NCI-H345 treated with DMSO at 0.1 percent for 48 hours (cell line): ENCODE data around the gene TSHZ2.

ENCODE experiments used
- DNase-seq: peaks from one replicate; lab custom pipeline; 2025; ENCODE audit not compliant: unreplicated experiment; lab: John Stamatoyannopoulos, UW

TSHZ2 gene, protein sequence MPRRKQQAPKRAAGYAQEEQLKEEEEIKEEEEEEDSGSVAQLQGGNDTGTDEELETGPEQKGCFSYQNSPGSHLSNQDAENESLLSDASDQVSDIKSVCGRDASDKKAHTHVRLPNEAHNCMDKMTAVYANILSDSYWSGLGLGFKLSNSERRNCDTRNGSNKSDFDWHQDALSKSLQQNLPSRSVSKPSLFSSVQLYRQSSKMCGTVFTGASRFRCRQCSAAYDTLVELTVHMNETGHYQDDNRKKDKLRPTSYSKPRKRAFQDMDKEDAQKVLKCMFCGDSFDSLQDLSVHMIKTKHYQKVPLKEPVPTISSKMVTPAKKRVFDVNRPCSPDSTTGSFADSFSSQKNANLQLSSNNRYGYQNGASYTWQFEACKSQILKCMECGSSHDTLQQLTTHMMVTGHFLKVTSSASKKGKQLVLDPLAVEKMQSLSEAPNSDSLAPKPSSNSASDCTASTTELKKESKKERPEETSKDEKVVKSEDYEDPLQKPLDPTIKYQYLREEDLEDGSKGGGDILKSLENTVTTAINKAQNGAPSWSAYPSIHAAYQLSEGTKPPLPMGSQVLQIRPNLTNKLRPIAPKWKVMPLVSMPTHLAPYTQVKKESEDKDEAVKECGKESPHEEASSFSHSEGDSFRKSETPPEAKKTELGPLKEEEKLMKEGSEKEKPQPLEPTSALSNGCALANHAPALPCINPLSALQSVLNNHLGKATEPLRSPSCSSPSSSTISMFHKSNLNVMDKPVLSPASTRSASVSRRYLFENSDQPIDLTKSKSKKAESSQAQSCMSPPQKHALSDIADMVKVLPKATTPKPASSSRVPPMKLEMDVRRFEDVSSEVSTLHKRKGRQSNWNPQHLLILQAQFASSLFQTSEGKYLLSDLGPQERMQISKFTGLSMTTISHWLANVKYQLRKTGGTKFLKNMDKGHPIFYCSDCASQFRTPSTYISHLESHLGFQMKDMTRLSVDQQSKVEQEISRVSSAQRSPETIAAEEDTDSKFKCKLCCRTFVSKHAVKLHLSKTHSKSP (N-terminal part only)

DNA sequence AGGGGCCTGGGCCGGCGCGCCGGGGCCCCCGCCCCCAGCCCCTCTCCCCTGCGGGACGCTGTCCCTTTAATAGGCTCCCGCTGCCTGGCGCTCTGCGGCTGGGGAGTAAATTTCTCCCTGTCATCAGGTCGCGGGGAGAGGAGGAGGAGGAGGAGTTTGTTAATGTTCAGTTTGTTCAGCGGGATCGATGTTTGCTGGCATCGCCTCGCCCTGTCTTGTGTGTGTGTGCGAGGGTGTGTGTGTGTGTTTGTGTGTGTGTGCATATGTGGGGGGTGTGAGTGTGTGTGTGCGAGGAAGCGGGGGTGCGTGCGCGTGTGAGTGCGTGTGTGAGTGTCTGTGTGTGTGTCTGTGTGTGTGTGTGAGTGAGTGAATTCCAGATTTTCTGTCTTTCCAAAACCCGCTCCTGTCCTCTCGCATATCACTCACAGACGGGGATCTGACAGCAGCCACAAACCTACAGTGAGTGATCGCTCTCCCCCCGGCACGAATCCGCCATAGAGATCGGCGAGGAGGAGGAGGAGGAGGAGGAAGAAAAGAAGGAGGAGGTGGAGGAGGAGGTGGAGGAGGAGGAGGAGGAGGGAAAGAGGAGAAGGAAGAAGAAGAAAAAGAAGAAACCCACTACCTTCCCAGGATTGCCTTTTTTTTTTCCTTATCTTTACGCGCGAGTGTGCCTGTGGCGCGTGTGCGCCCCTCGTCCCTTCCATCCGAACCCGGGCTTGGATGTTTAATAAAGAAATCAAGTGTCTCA is at the start of gene TSHZ2:
TSHZ2 (plus strand) TSS at position 169 of the 748 bp plus-strand sequence. CDS start 936 bp downstream, outside the sequence.
- DNase-seq, result peak; percentile 44

DNA sequence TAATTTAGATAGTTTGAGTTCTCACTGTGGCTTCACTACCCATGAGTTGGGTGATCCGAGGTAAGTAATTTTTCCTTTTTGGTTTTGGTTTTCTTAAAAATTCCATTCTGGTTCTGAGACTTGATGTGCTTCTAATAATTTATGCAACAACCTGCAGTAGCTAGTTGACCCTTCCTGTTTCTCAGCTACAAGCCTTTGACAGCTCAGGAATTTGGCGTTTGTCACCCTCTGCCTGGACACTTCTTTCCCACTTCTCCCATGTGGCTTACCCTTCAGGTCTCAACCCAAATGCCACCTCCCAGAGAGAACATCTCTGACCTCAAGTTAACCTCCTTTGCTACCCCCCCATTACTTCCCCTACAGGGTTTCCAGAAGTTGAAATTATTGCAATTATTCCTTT is 49.7 kb upstream of the TSHZ2 start:
- no peak for DNase-seq

DNA sequence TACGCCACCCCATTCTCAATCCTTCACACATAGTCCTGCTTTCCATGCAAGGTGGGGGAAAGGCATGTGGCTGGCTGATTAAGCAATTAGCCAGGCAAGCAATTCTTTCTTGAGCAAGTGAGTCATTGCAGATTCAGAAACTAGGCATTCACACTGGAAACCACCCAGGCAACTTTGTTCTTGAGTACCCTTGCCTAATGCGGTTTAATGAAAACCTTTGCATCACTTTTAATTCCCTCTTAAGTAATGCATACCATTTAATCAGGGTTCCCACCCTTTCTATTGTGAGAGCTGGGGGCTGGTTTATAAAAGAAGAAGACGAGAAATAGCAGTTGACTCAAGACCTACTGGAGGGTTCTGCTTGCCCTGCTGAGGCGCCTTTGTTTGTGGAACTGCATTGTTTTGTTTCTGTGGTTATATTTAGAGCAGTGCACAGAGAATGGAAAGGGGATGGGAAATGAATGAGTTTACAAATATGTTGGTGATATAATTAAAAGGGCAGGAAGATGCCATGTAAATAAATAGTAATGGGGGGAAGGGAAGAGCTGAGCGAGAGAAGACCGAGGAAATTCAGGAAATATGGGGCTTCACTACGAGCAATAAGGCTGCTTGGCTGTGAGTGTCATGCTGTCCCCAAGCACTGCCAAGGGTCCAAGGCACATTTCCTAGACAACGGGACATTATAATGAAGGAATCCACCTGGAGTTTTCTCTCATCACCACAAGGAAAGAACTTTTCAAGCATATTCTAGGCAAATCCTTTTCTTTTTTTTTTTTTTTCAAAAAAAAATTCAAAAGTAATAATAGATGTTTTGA is 48.8 kb upstream of the TSHZ2 start:
- DNase-seq, result no peak

DNA sequence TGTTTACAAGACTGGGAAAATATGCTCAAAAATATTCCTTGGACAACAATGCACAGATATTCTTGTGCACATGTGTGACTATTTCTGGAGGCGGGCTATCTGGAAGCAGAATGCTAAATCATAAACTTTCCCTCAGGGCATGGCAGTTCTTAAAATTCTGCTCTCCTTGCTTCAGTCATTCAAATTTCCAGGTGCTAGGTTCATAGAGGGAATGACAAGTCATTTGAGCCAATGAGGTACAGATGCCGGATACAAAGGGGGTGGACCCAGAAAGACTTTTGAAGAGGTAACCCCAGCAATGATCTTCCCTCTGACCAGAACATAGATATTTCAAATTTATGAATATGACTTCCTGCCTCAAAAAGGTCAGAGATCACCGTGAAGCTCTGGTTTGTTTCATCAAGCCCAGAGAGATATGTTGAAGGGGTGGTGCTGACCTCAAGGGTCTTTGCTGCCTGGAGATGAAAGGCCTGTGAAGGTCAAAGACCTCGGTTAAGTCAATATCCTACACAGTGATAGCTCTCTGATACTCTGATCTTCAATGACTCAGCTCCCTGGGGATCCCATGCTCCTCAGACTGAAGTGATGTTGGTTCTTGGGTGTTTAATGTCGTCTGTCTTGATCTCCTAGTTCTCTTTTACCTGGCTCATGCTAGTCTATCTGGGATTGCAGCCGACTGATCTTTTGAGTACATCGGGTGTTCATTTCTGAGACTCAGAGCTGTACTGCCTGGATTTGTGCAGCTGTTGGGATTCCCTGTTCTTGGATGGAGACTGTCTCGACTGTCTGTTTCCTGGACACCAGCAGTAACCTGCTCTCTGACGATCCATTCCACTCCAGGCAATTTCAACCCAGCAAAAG is 47.5 kb upstream of the TSHZ2 start:
- DNase-seq, result no peak

DNA sequence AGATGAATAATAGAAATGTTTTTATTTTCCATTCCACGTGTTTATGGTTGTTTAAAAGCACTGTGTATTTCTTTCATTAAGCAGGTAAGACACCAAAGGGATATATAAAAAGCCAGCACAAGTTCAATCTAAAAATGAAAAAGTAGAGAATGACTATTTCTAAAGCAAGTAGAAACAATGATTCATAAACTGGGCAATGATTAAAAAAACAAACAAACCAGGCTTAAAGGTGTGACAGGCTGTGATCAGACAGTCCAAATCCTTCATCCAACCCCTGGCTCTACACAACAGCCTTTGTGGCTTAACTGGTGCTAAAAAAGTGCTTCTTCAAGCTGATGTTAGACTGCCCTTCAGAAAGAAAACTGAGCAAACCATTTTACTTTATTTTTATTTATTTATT is 45.7 kb upstream of the TSHZ2 start:
- no peak for DNase-seq

DNA sequence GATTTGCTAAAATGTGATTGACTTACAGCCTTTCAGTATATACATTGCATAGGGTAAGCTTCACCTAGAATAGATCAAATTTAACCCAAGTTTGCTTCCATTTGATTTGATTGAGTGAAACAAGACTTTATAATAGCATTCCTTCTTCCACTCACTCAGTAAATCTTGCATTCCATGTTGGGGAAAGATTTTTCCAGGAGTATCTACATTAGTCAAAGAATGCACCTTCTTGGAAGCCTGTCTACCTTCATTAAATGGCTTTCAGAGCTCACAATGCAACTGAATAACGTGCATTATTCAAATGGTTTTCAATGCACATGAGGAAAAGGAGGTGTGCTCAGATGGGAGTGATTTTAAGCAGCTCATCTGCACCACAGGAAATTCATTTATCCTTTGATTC is 38.3 kb upstream of the TSHZ2 start:
- DNase-seq, result no peak

DNA sequence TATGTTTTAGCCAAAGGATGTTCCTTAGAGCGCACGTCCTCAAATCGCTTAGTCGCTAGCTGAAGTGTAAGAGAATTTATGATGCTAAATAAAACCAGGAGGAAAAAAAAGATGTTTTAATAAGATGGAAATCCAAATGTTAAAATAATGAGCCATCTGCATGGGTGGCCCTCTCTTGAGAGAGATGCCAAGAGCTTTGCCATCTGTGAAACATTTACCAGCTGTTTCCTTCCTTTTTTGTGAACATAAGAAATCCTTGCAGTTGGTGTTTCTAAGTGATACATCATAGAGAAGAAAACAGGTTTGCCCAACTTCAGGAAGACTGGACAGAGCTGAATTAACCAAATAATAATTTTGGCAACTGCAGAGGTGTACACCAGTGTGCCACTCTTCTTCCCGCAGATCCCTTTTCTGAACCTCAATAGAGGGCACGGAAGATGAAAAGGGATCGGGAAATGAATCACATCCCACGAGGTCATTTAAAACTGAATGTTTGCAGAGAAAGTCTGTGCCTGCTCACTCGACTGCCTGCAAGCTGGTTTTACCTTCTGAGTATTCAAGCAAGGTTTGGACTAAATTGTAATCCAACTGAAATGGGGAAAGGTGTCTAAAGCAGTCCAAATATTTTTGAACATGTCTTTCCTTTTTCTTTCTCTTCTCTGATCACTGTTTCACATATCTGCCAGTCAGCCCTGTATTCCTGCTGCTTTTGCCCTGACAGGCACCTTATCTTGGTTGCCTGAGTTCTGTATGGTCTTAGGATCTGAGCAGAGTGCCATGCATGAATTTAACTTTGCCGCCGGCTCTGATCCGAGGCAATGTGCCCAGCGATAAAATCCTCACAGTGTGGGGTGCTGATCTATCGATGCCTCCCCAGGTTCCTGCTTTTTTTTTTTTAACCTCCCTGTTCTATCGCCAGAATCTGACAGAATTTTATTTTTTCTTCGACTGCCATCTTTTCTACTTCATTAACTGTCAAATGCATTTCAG is 35.5 kb upstream of the TSHZ2 start:
- DNase-seq, result no peak

DNA sequence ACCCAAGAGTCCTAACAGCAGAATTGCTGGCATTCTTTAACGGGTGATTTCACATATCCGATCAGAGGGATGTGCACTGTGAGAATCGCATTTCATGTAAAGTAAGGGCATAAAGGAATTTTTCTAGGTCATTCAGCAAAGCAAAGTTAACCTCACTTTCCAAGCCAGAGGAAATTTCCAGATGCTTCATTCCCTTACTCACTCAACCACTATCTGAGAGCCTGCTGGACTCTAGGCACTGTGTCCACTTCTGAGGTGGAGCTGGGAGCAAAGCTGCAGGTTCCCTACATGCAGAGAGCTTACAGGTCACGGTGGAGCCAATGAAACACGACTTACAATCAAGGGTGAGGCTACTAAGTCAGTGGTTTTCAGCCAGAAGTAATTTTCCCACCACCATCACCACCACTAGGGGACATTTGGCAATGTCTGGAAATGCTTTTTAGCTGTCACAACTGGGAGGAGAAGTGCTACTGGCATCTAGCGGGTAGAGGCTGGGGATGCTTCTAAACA is 34.5 kb upstream of the TSHZ2 start:
- no peak for DNase-seq

DNA sequence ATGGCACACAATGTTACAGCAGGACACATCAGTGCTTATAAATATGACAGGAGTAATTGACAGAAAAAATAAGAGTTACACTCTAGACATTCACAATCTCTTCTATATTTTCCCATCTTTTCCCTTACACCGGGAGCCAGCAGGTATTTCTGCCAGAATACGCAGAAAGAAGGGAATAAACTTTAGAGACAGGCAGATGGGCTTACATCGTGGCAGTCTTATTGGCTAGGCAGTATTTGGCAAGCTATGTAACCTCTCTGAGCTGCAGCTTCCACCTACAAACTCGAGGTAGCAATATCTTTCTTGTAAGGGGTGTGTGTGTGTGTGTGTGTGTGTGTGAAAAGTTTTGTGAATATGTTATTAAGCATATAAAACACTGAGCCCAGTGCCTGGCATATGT is 33.0 kb upstream of the TSHZ2 start:
- DNase-seq, result no peak

DNA sequence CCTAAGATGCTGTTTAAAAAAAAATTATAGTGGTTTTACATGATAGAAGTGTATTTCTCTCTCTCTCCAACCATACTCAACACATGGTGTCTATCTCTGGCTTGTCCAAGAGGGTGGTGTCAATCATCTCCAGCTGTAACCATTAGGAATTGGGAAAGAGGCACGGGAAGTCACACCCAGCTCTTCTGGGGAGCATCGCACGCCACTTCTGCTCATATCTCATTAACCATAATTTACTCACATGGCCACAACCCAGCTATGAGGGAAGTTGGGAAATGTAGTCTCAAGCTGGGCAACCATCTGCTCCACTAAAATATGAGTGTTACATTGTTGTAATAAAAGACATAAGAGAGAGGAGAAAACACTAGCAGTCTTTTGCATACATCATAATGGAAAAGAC is 30.4 kb upstream of the TSHZ2 start:
- DNase-seq, result no peak

DNA sequence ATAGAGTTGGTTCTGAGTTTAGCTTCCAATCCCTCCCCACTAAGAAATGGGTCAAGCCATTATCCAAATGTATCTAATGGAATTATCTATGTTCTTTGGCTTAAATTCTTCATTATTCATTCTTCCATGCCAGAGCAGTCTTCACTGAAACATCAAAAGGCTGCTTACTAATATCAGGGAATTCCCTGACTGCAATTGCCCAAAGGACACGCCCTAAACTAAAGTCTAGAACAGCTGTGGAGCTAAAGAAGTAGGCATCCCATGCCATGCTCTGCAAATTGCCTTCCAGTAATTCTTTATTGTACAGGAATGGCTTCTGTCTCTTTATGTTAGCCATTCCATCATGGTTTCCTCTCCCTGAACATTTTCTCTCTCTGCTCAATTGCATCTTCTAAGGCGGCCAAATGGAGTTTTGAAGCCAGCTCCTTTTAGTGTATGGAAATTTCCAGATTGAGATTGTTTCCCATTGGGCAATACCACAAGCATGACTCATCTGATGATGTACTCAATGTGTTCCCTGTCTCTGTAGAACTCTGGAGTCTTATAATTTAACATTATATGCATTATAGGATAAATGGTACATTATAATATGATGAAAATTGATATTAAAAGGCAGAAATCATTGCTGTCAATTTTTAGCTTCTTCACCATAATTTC is 28.8 kb upstream of the TSHZ2 start:
- DNase-seq, result no peak

DNA sequence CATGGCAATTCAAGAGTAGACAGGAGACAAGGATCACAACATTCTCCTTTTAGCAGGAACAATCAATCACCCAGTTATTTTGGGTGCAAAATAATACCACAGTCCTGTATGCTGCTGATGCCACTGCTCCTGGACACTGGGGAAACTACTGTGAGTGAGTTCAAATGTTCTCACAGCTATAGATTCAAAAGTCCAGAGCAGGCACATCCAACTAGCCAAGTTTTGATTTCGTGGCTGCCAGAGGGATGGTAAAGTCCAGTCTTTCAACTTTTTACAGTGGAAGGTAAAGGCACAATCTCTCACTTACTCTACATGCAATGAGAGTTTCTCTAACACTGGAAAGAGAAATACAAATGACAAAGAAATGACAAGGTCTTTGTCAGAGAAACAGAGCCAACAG is 26.9 kb upstream of the TSHZ2 start:
- no peak for DNase-seq

DNA sequence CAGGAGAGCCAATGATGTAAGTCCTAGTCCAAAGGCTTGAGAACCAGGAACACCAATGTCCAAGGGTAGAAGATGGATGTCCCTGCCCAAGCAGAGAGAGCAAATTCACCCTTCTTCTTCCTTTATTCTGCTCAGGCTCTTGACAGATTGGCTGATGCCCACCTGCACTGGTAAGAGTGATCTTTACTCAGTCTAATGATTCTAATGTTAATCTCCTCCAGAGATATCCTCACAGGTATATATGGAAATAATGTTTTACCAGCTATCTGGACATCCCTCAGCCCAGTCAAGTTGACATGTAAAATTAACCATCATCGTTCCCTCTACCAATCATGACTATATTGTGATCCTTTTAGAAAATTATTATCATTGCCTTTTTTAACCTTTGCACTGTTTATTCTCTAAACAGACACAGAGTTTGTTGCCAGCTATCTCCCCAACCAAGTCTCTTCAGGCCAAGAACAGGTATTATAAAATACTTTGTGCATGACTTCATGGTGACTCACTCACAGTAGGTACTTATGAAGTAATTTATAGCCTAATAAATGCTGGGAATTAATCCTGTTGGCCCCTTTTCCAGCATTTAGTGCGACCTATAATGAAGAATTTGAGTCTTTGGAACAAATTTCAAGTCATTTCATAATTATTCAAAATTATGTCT is 26.2 kb upstream of the TSHZ2 start:
- no peak for DNase-seq

DNA sequence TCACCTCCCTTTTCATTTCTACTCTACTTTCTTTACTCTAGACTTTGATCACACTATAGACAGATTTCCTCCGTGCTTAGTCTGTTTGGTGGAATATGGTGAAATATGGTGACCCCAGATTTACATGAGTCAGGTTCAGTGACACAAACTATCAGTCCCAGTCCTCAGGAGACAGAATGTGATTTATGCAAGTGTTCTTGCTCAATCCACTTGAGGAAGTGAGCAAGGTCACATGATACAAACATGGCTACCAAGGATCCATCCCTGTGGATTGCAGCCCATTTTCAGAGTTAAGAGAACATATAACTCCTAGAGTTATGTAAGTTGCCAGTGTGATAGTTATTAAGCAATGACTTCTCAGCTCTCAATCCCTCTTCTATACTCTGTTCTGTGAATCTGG is 23.7 kb upstream of the TSHZ2 start:
- DNase-seq, result no peak

DNA sequence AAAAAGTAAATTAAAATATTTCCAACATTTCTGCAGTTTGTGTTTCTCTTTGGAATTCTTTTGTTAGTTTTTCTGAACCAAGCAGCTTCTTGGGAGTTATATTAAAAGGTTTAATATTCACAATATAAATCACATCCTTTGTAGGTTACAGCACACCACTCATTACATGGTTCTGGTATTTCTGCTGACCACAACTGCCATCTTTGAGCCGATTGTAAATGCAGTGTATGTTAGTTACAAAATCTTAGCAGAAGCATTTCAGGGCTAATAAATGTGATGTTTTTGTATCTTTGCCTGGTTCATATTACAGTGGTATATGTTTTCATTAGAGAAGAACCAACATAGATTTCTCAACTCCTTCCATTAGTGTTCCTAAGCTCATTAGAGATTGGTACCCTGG is 19.1 kb upstream of the TSHZ2 start:
- DNase-seq, result no peak

DNA sequence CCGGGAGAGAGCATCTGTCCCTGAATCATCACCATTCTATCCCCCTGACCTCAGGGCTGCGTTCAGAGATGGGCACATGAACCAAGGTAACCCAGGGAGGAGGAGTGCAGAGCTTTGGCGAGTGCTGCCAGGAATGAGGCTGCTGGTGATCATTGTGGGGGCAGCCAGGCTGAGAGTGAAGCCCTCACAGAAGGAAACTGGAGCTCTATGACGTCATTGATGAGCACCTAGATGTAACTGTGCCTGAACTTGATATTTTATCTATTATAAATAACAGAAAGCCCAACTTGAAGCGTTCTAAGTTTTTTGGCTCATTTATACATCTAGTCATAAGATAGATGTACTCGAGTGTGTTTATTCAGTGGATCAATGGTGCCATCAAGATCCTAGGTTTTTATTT is 17.3 kb upstream of the TSHZ2 start:
- DNase-seq, result no peak

DNA sequence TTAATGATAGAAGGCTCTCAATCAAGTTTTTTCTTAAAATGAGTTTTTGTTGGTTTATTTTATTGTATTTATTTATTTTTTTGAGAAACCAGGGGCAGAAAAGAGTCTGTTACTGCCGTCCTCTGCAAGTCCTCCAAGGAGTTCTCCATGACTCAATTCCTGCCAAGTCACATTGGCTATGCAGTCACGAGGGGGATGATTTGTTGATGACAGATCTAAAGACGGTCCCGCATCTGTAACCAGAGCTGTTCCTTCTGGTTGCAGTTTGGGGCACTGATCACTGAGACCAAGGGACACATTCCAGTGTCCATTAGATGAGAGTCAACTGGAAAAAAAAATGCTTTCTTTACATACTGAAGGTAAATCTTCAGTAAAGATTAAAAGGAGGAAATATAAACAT is 13.9 kb upstream of the TSHZ2 start:
- DNase-seq, result no peak
